CD4-positive, alpha-beta T cell treated with Interleukin-4 for 1 hour (primary cell): ENCODE measurements around the gene DMRTC2.

Source experiments
- DNase-seq, 2 donors: peaks; one replicate each; pipeline ENCODE4 v3.0.0-alpha.2; 2020 to 2022

The DMRTC2 gene

GRCh38 chr19:41847351-41848105 lies 2.7 kb downstream of the DMRTC2 start:
- no peak for DNase-seq

- DNase-seq, result no peak
These were observed 3.8 kb downstream of the DMRTC2 start for GRCh38 chr19:41848666-41849065.

GRCh38 chr19:41849067-41849466 lies 4.2 kb downstream of the DMRTC2 start:
- DNase-seq, result no peak

- no peak for DNase-seq
These were observed 5.5 kb downstream of the DMRTC2 start for GRCh38 chr19:41850381-41850780.

- DNase-seq, result no peak
These were observed 6.6 kb downstream of the DMRTC2 start for GRCh38 chr19:41851456-41851855.

- DNase-seq, result no peak
These were observed 8.5 kb downstream of the DMRTC2 start for GRCh38 chr19:41853344-41853743.

- DNase-seq, result no peak
These were observed 8.9 kb downstream of the DMRTC2 start for GRCh38 chr19:41853768-41854167.

- no peak for DNase-seq
These were observed 14.4 kb downstream of the DMRTC2 start for GRCh38 chr19:41859213-41859617.

- DNase-seq, result peak; percentile 98 to 99
These were observed 15.0 kb downstream of the DMRTC2 start, which contains the start of gene RPS19 for GRCh38 chr19:41859618-41860418. Gene RPS19, plus strand, starts transcription at chr19:41860255. Its CDS starts 520 bp downstream, at chr19:41860775.

GRCh38 chr19:41860419-41861115 lies 15.7 kb downstream of the DMRTC2 start:
- no peak for DNase-seq

- no peak for DNase-seq
These were observed 16.4 kb downstream of the DMRTC2 start for GRCh38 chr19:41861116-41861768.

GRCh38 chr19:41861846-41862245 lies 17.0 kb downstream of the DMRTC2 start:
- no peak for DNase-seq

GRCh38 chr19:41862445-41862986 lies 17.7 kb downstream of the DMRTC2 start:
- DNase-seq, result no peak

GRCh38 chr19:41863209-41863931 lies 18.5 kb downstream of the DMRTC2 start:
- DNase-seq, result no peak

- no peak for DNase-seq
These were observed 19.5 kb downstream of the DMRTC2 start for GRCh38 chr19:41864374-41864773.

GRCh38 chr19:41866284-41866683 lies 21.4 kb downstream of the DMRTC2 start:
- no peak for DNase-seq

- DNase-seq, result no peak
These were observed 23.5 kb downstream of the DMRTC2 start for GRCh38 chr19:41868120-41868988.

- no peak for DNase-seq
These were observed 24.1 kb downstream of the DMRTC2 start for GRCh38 chr19:41868989-41869300.

- no peak for DNase-seq
These were observed 24.6 kb downstream of the DMRTC2 start for GRCh38 chr19:41869374-41869955.

- DNase-seq, result no peak
These were observed 25.6 kb downstream of the DMRTC2 start for GRCh38 chr19:41870401-41870873.
